IPS-18c (cell line): ENCODE results near the gene HSPB7.
"Not testable (repeated sequence)": the region's sequence is repeated elsewhere in the genome, so short reads cannot be mapped to it uniquely, and the experiment has no call there.

Experiments
- H3K4me3 ChIP-seq: 2 replicates; pipeline ENCODE4 v1.7.0; 2013; ENCODE audit warnings: low read depth, mild to moderate bottlenecking, low read length, moderate library complexity; ENCODE audit not compliant: insufficient read depth
- H3K9me3 ChIP-seq: one replicate; pipeline ENCODE4 v1.6.1; 2013; ENCODE audit warnings: mild to moderate bottlenecking, low read length, moderate library complexity; ENCODE audit not compliant: control insufficient read depth, insufficient read depth

Gene HSPB7

GRCh38 chr1:16054598-16055540 lies 37.0 kb upstream of the HSPB7 start:
- H3K4me3 ChIP-seq: no peak overlapping the region
- no peaks in the 10 kb centered on the region for H3K9me3 ChIP-seq

DNA sequence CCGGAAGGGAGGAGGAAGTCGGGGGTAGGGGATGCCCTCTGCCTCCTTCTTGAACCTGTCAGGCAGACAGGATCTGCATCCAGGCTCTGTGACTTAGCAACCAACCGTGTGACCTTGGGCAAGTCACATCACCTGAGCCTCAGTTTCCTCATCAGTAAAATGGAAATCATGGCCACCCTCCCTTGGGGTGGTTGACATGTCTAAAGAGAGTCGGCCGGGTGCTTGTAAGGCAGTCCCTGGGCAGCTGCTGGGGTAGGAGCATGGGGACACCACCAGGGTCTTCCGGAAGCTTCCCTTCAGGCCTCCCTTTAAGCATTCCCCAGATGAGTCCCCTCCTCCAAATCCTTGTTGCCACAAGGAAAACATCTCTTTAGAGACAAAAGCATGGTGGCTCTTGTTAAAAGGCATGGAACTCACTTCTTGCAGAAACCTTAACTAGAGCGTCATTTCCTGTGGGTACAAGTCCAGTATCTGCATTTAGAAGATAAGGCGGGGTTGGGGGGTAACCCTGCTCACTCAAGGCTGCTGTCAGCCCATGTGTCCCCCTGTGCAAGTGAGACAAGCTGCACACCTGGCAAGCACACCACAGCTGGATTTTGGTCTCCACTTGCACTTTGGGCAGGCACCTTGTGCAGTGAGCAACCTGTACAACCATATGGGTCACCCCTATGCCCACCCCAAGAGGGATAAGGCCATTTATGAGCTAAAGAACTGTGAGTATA lies 36.1 kb upstream of the HSPB7 start:
- Histone ChIP-seq H3K4me3 (no peak overlapping the region), H3K9me3 (no peaks in the 10 kb centered on the region)

GRCh38 chr1:16051949-16052348 lies 34.1 kb upstream of the HSPB7 start:
- H3K4me3 ChIP-seq, H3K9me3 ChIP-seq: not testable (repeated sequence)

- H3K4me3 ChIP-seq: no peak overlapping the region
- H3K9me3 ChIP-seq: no peaks in the 10 kb centered on the region
Observed at GRCh38 chr1:16051039-16051438, 33.2 kb upstream of the HSPB7 start.

GRCh38 chr1:16050328-16050727 lies 32.5 kb upstream of the HSPB7 start:
- no peak overlapping the region for H3K4me3 ChIP-seq
- no peaks in the 10 kb centered on the region for H3K9me3 ChIP-seq

GRCh38 chr1:16048573-16049189 lies 30.8 kb upstream of the HSPB7 start:
- H3K4me3 ChIP-seq: peak overlapping the region; percentile 49; the same call in 1 of the 2 replicates
- peaks cover 3% of the 10 kb centered on the region for H3K9me3 ChIP-seq

DNA sequence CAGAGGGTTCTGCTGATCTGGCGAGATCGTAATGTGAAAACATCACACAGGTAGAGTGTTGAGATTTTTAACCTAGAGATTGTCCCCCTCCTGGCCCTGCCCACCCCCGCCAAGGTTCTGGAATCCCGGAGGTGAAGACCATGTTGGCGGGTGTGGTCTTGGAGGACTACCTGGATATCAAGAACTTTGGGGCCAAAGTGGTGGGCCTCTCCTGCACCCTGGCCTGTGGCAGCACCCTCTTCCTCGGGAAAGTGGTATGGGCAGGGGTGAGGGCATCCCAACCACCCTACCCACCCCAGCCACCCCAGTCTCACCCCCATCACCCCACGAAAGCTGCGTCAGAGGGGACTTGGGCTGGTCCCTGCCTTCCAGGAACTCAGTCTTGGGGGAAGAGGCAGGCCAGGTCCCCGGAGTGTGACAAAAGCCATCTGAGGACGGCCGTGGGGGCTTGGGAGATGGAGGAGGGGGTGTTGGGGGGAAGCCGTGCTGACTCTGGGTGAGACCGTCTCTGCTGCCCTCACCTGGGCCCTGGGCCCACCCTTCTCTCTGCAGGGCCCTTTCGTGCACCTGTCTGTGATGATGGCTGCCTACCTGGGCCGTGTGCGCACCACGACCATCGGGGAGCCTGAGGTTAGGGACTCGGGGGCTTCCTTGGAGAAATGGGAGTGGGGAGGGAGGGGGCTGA lies 30.1 kb upstream of the HSPB7 start:
- H3K9me3 ChIP-seq: peaks cover 3% of the 10 kb centered on the region
- H3K4me3 ChIP-seq: peak overlapping the region; percentile 40; the same call in 1 of the 2 replicates

DNA sequence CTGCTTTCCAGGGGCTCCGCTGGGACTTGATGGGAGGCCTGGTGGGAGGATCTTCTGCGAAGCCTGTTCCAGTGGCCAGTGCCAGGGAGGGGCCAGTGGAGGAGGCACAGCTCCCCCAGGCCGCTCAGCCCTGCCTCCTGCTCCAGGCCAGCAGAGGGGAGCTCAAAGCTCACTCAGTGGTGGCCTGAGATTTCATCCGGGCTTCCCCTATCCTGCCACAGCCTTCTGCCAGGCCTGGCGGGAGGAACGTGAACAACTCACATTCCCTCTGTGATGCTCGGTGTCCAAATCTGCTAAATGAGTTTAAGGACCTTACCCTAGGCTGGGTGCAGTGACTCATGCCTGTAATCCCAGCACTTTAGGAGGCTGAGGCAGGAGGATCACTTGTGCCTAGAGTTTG lies 29.0 kb upstream of the HSPB7 start:
- Histone ChIP-seq H3K4me3 (no peak overlapping the region), H3K9me3 (peaks cover 3% of the 10 kb centered on the region)

DNA sequence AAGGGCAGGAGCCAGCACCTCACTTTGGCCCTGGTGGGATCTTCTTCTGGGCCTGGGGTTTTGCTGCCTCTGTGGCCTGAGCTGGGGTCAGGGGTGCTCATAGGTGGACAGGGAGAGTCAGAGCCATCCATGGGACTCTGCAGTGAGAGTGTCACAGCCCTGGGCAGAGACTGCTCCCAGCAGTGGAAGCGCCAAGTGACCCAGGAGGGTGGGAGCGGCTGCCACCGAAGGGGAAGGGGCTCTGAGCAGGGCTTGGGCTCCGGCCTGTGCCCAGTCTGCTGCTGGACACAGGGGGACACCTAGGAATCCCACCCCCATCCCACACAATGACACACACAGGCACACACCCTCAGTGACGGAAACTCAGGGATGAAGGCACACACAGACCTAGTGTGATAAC lies 26.1 kb upstream of the HSPB7 start:
- Histone ChIP-seq H3K4me3 (no peak overlapping the region), H3K9me3 (peaks cover 3% of the 10 kb centered on the region)

DNA sequence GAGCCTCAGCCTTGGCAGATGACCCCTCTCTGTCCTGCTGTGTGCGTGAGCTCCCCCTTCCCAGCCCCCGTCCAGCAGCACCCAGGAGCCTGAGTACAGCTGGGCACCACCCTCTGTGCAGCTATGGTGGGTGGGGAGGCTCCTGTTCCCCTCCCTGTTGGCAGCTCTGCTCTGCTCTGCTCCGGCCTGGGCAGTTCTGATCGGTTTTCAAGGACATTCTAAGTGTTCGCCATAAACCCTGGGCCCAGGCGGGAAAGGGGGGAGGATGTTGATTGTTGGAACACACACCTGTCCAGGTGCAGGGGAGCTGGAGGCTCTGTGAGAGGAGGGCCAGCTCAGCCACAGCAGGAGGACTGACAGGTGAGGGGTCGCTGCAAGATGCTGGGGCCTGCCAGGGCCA lies 25.7 kb upstream of the HSPB7 start, which contains the start of gene CLCNKB:
Gene CLCNKB (plus strand): TSS at position 262 of the 400 bp plus-strand sequence. CDS start 711 bp downstream, outside the sequence.
- Histone ChIP-seq H3K9me3 (peaks cover 3% of the 10 kb centered on the region), H3K4me3 (no peak within 1 kb of the TSS)

DNA sequence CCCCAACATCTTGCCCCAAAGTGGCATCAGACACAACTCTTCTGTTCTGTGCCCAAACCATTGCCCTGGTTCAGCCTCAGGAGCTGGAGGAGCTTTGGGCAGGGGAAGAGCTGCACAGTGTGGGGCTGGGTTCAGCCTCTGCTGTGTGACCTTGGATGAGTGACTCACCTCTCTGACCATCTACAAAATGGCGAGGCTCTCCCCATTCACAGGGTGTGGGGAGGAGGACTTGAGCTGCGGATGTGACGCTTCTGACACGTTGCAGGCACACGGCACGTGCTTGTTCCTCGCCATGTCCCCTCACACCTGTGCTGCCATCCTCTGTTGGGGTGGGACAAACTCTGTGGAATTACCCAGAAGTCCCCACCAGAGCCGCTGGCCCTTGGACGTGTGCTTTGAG lies 24.8 kb upstream of the HSPB7 start:
- not testable (repeated sequence) for H3K4me3 ChIP-seq

GRCh38 chr1:16042096-16042495 lies 24.3 kb upstream of the HSPB7 start:
- no peak overlapping the region for H3K4me3 ChIP-seq
- peaks cover 3% of the 10 kb centered on the region for H3K9me3 ChIP-seq

More for the DNA sequence above, 24.8 kb upstream of the HSPB7 start:
- H3K9me3 ChIP-seq: not testable (repeated sequence)

- no peak overlapping the region for H3K4me3 ChIP-seq
- H3K9me3 ChIP-seq: peaks cover 3% of the 10 kb centered on the region
Observed at GRCh38 chr1:16041200-16041599, 23.4 kb upstream of the HSPB7 start.

GRCh38 chr1:16039871-16040270 lies 22.0 kb upstream of the HSPB7 start:
- H3K9me3 ChIP-seq, H3K4me3 ChIP-seq: not testable (repeated sequence)

- Histone ChIP-seq H3K9me3 (no peaks in the 10 kb centered on the region), H3K4me3 (no peak overlapping the region)
Observed at GRCh38 chr1:16038620-16038912, 20.7 kb upstream of the HSPB7 start.

DNA sequence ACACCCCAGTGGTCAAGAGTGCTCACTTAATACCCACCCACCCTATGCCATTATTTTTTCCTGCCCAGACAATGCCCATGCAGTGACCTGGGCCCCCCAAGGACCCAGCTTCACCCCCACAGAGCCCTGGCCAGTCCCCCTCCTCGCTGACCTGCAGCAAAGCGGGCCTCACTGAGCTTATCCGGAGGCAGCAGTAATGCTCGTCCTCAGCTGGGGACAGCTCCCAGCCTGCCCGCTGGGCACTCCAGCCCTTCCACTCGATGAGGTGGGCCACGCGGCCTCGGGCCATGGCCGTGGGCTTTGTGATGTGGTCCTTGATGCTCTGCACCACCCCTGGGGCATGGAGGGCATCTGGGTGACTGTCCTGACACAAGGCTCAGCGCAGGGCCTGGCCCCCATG lies 18.6 kb upstream of the HSPB7 start:
- H3K4me3 ChIP-seq, H3K9me3 ChIP-seq: not testable (repeated sequence)

DNA sequence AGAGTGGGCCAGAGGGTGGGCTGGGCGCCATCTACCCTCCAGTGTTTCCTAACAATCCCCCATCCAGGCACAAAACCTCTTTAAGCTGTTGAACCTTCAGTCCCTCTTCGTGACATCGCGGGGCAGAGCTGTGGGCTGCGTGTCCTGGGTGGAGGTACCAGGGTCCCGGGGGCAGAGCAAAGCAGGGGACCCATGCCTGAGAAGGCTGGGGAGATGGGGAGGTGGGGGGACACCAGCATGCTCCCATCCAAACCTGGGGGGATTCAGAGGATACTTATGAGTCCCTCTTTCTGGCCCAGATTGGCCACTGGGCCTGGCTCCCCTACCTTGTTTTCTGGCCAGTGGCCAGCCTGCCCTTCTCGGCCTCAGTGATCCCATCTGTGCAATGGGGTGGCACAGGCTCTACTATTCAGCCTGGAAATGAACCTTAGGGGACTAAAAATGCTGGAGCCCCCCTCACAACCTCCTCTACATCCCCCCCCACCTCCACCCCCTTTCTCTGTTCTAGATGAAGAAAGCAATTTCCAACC lies 15.3 kb upstream of the HSPB7 start:
- not testable (repeated sequence) for H3K9me3 ChIP-seq, H3K4me3 ChIP-seq
